K562 (cell line): ENCODE data around the gene CAMK1D. TPM values are rescaled to one million over a fixed set of nuclear protein-coding genes. Genes with fewer than 3 reads are reported as not detected.

Source experiments
- ATAC-seq: fragments of 200-7000 bp; cut with Tn5 transposase; 3 replicates; pipeline ENCODE4 v1.9.1; 2020; ENCODE audit warnings: moderate library complexity
- BruUV-seq: library from RNA; stranded (reverse); fragments of 400-500 nt; replicated peaks from 2 replicates; lab custom pipeline; 2021; lab: Mats Ljungman, UMichigan
- CTCF ChIA-PET: fragments of 300-600 bp; formaldehyde crosslinking; extraction: SDS; loops from one replicate; lab custom pipeline; 2021; ENCODE audit warnings: low intra/inter-chr PET ratio; lab: Yijun Ruan, JAX
- POLR2A ChIA-PET: fragments of 300-600, 350-650 bp; sonication (Branson Sonifier 250); formaldehyde crosslinking; extraction: SDS; loops from one replicate; lab custom pipeline; 2021; ENCODE audit warnings: antibody characterized with exemption, inconsistent platforms; lab: Yijun Ruan, JAX
- DNase-seq, 4 experiments: peaks; one replicate each; pipeline versions ENCODE4 v3.0.0 to v3.0.0-alpha.2; 2011 to 2018; ENCODE audit warnings: low spot score in 3 of 4, mixed read lengths in 3 of 4; ENCODE audit errors: extremely low read depth in 1 of 4
- FAIRE-seq: peaks from 2 replicates; lab custom pipeline; 2011; peaks lifted over from hg19 to GRCh38; lab: Jason Lieb, UNC
- H2AFZ ChIP-seq: 2 replicates; pipeline ENCODE4 v1.6.0; 2011; ENCODE audit warnings: low read depth, low read length, control low read depth, inconsistent platforms
- H3K27ac ChIP-seq: fragments of 200-600 bp; 3 replicates; pipeline ENCODE4 v1.8.0; 2011; ENCODE audit warnings: low read depth, mild to moderate bottlenecking, control low read depth, inconsistent platforms, low read length, moderate library complexity, mixed read lengths; ENCODE audit errors: extremely low read depth
- H3K27me3 ChIP-seq, 2 experiments: fragments of 300-600 bp in 1 of 2; 2 replicates in 1 of 2; 3 replicates in 1 of 2; pipeline versions ENCODE4 v1.6.0 to v1.8.0; 2011; ENCODE audit warnings: inconsistent platforms in 2 of 2, low read length in 2 of 2, mild to moderate bottlenecking in 1 of 2, mixed read lengths in 1 of 2, moderate library complexity in 1 of 2; ENCODE audit not compliant: control insufficient read depth in 2 of 2, insufficient read depth in 2 of 2
- H3K36me3 ChIP-seq: fragments of 300-600 bp; 3 replicates; pipeline ENCODE4 v1.8.0; 2011; ENCODE audit warnings: mild to moderate bottlenecking, low read length, inconsistent platforms; ENCODE audit not compliant: control insufficient read depth, insufficient read depth
- H3K4me1 ChIP-seq, 2 experiments: fragments of 200-600 bp in 1 of 2; replicated peaks in 1 of 2; 2 replicates in 1 of 2; 3 replicates in 1 of 2; pipeline versions ENCODE4 v1.5.1 to v1.8.0; 2011; ENCODE audit warnings: inconsistent platforms in 2 of 2, low read length in 2 of 2, mild to moderate bottlenecking in 1 of 2, mixed read lengths in 1 of 2, moderate library complexity in 1 of 2; ENCODE audit not compliant: control insufficient read depth in 2 of 2, insufficient read depth in 2 of 2
- H3K4me2 ChIP-seq: 2 replicates; pipeline ENCODE4 v1.6.1; 2011; ENCODE audit warnings: low read length, control low read depth, inconsistent platforms, mixed read lengths; ENCODE audit not compliant: insufficient read depth
- H3K4me3 ChIP-seq: fragments of 200-600 bp; sonication (generic), shearing (Covaris generic); 2 replicates; pipeline ENCODE4 v1.5.1; 2016; ENCODE audit warnings: control low read depth, inconsistent platforms
- H3K79me2 ChIP-seq: fragments of 200-600 bp; 3 replicates; pipeline ENCODE4 v1.8.0; 2011; ENCODE audit warnings: low read length, inconsistent platforms; ENCODE audit not compliant: control insufficient read depth, insufficient read depth
- H3K9ac ChIP-seq, 2 experiments: 2 replicates each; pipeline versions ENCODE4 v1.6.0 to v1.6.1; 2011; ENCODE audit warnings: low read depth in 2 of 2, low read length in 2 of 2, control low read depth in 1 of 2, inconsistent platforms in 1 of 2, mild to moderate bottlenecking in 1 of 2, mixed read lengths in 1 of 2; ENCODE audit not compliant: insufficient read depth in 1 of 2
- H3K9me1 ChIP-seq: one replicate; pipeline ENCODE4 v1.6.0; 2011; ENCODE audit warnings: inconsistent platforms, mild to moderate bottlenecking, low read length, moderate library complexity; ENCODE audit not compliant: control insufficient read depth, insufficient read depth
- H3K9me3 ChIP-seq: replicated peaks from 2 replicates; pipeline ENCODE4 v1.5.1; 2011; ENCODE audit warnings: low read depth, low read length, inconsistent platforms; ENCODE audit not compliant: control insufficient read depth, insufficient read depth
- H4K20me1 ChIP-seq: replicated peaks from 2 replicates; pipeline ENCODE4 v1.6.1; 2011; ENCODE audit warnings: low read length, inconsistent platforms, mixed read lengths; ENCODE audit not compliant: control insufficient read depth, insufficient read depth
- HDGF ChIP-seq: fragments of 450-650 bp; IDR thresholded peaks from 2 replicates; pipeline ENCODE4 v1.6.1; 2016
- POLR2AphosphoS2 ChIP-seq: IDR thresholded peaks from 2 replicates; pipeline ENCODE4 v1.6.1; 2012; ENCODE audit warnings: low read length, improper control_type of control experiment
- POLR3A ChIP-seq: IDR thresholded peaks from 2 replicates; pipeline ENCODE4 v1.6.1; 2011; ENCODE audit warnings: borderline replicate concordance, mild to moderate bottlenecking, moderate library complexity; ENCODE audit not compliant: insufficient read length, insufficient read depth; ENCODE audit errors: extremely low read depth
- WGBS: fragments of 100-300 bp; shearing (Covaris generic); methylation state at CpG from one replicate; pipeline ENCODE4 v1.1.6; 2016; ENCODE audit warnings: low coverage, mixed read lengths; ENCODE audit not compliant: insufficient coverage; ENCODE audit errors: missing lambda C conversion rate; 5-methylcytosine and 5-hydroxymethylcytosine counted together
- in situ Hi-C: fragments of 300-500 bp; cut with MboI; formaldehyde crosslinking; loops from 4 replicates; pipeline ENCODE4 v1.15.0; 2018; ENCODE audit warnings: inconsistent platforms, mixed read lengths
- intact Hi-C: fragments of 100-400 bp; cut with micrococcal nuclease; formaldehyde crosslinking; loops from 2 replicates; pipeline ENCODE4 v1.14.2; 2022
- polyA plus RNA-seq, 8 experiments: library from polyadenylated mRNA; depleted of rRNA in 4 of 8; stranded (reverse) in 5 of 8; unstranded in 3 of 8; fragments of >200 nt; fragmentation: Nextera tagmentation in 2 of 8; fragmentation: Illumina TruSeq in 1 of 8; extraction: Ambion mirVana in 2 of 8; extraction: Trizol in 1 of 8; gene quantifications; 2 replicates each; pipeline versions ENCODE4 v1.2.1 to v1.2.3, GENCODE V29; 2011 to 2014; ENCODE audit warnings: inconsistent platforms in 1 of 8, missing spikeins in 1 of 8
- total RNA-seq, 7 experiments: library from RNA; depleted of rRNA in 6 of 7; stranded (reverse); fragments of >200 nt in 6 of 7; fragmentation: Illumina TruSeq in 2 of 7; extraction: Trizol in 2 of 7; gene quantifications; 2 replicates each; pipeline versions ENCODE4 v1.2.1 to v1.2.3, GENCODE V29; 2011 to 2021; ENCODE audit warnings: low replicate concordance in 1 of 7
- TF ChIP-seq, protein P1 (sequence below): sonication (generic); formaldehyde crosslinking; IDR thresholded peaks from 2 replicates; pipeline ENCODE4 v1.8.0; 2022; ENCODE audit warnings: missing genetic modification reagents, mild to moderate bottlenecking, borderline replicate concordance
- TF ChIP-seq, protein P2 (sequence below): fragments of 250-450 bp; sonication (Bioruptor Pico); IDR thresholded peaks from 2 replicates; pipeline ENCODE4 v1.9.0; 2021; ENCODE audit warnings: mild to moderate bottlenecking
- TF ChIP-seq, protein P3 (sequence below), 2 experiments: fragments of 450-650 bp; conservative IDR thresholded peaks; 2 replicates each; pipeline ENCODE4 v1.6.1; 2017; ENCODE audit warnings: mild to moderate bottlenecking in 2 of 2, moderate library complexity in 2 of 2

Gene CAMK1D
- total and polyA plus RNA-seq, 9 of the 15 experiments (the other 6 are each of a cell fraction or from before 2014, with no cell fraction given), result 0.12 to 0.24 (median 0.20) TPM; not detected in 5

DNA sequence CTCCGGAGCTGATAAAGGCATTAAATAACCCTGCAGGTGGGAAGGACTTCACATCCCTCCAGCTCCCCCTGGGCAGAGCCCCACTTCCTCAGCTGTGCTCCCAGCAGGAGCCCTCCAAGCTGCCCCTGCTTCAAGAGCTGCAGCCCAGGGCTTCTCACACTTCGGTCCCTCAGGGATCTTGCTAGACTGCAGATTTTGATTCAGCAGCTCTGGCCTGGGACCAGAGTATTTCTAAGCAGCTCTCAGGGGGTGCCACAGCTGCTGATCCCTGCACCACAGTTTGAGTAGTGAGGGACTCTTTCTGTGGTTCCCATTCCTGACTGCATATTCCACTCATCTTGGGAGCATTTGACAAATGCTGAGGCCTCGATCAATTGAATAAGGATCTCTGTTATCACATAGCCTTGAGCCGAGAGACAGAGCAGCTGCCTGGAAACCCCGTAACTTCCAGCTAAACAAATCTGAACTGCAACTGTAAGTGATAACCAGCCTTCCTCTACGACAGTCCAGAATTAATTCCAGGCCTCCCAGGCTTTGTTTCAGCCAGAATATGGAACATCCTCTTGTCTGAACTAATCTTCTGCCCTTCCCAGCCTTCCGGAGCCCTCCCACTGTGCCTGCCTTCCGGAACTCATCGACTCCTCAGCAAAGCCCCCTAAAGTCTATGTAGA lies 490.7 kb downstream of the CAMK1D start:
- no TSS peak for BruUV-seq
- H3K36me3 ChIP-seq, result no peaks in the 10 kb centered on the region
- H3K9ac ChIP-seq, result no peak overlapping the region
- no peak overlapping the region for H2AFZ ChIP-seq
- H3K9me1 ChIP-seq, result no peaks in the 10 kb centered on the region
- peaks cover 7 to 50% of the 10 kb centered on the region in 2 experiments for H3K27me3 ChIP-seq
- in situ Hi-C loops, result no loop called here
- no peaks in the 10 kb centered on the region for H3K9me3 ChIP-seq
- CTCF ChIA-PET, result no interaction called here
- H3K27ac ChIP-seq, result no peak overlapping the region
- peaks cover 3% of the 10 kb centered on the region; the same call in 1 of the 2 replicates for H4K20me1 ChIP-seq
- no peak for ATAC-seq
- POLR2A ChIA-PET, result interaction anchor here (0.6 kb wide), 3 partner anchors 15 to 1545 kb away, joined by 3 read pairs; no protein-coding TSS in a partner anchor
- no peak overlapping the region for H3K4me2 ChIP-seq
- TF ChIP-seq, protein P1, sequence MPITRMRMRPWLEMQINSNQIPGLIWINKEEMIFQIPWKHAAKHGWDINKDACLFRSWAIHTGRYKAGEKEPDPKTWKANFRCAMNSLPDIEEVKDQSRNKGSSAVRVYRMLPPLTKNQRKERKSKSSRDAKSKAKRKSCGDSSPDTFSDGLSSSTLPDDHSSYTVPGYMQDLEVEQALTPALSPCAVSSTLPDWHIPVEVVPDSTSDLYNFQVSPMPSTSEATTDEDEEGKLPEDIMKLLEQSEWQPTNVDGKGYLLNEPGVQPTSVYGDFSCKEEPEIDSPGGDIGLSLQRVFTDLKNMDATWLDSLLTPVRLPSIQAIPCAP (CRISPR knock-in tag), result no peak
- TF ChIP-seq, protein P2, sequence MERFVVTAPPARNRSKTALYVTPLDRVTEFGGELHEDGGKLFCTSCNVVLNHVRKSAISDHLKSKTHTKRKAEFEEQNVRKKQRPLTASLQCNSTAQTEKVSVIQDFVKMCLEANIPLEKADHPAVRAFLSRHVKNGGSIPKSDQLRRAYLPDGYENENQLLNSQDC (CRISPR knock-in tag), result no peak
- TF ChIP-seq HDGF (no peak), POLR3A (no peak), POLR2AphosphoS2 (no peak)
- TF ChIP-seq, protein P3, sequence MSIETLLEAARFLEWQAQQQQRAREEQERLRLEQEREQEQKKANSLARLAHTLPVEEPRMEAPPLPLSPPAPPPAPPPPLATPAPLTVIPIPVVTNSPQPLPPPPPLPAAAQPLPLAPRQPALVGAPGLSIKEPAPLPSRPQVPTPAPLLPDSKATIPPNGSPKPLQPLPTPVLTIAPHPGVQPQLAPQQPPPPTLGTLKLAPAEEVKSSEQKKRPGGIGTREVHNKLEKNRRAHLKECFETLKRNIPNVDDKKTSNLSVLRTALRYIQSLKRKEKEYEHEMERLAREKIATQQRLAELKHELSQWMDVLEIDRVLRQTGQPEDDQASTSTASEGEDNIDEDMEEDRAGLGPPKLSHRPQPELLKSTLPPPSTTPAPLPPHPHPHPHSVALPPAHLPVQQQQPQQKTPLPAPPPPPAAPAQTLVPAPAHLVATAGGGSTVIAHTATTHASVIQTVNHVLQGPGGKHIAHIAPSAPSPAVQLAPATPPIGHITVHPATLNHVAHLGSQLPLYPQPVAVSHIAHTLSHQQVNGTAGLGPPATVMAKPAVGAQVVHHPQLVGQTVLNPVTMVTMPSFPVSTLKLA (conservative IDR thresholded peaks at IDR 0.05), result no peak
- TF ChIP-seq, all 486 proteins: peak for 0
- no peak for DNase-seq
- 4% methylated on average over 9 of the region's 9 CpGs for WGBS
- H3K79me2 ChIP-seq, result no peaks in the 10 kb centered on the region
- no peaks in the 10 kb centered on the region for H3K4me1 ChIP-seq
- no peak for FAIRE-seq
- H3K4me3 ChIP-seq, result no peak overlapping the region
- intact Hi-C loops, result no loop called here
